Spleen (tissue), 7 donors: ENCODE results near the gene CECR2.

ENCODE experiments used
- POLR2A ChIP-seq, 3 donors: fragments of 450-650 bp; IDR thresholded peaks; one replicate each; pipeline ENCODE4 v1.5.1; 2017; ENCODE audit warnings: antibody characterized with exemption in 3 of 3, mild to moderate bottlenecking in 1 of 3
- POLR2AphosphoS5 ChIP-seq, 3 donors: sonication (generic); formaldehyde crosslinking; IDR thresholded peaks; one replicate each; pipeline ENCODE4 v1.5.1; 2017; ENCODE audit warnings: antibody characterized with exemption in 3 of 3
- TF ChIP-seq, protein P1 (sequence below), 11 experiments: fragments of 200-600 bp in 7 of 11; fragments of 450-650 bp in 4 of 11; sonication (generic) in 4 of 11; IDR thresholded peaks in 8 of 11; conservative IDR thresholded peaks in 3 of 11; 1 replicate in 7 of 11; 2 replicates in 4 of 11; pipeline versions ENCODE4 v1.4.0 to v1.8.0; 2016 to 2021; ENCODE audit warnings: antibody characterized with exemption in 11 of 11, inconsistent platforms in 4 of 11, mild to moderate bottlenecking in 1 of 11
- donor health status: DM: no; HTN: no; CAD: no; lungs with moderate emphysema.
- donor health status: DM: no; HTN: no; CAD: no.
- donor health status: DM: no; HTN: no; CAD: no.

GRCh38 chr22:17486719-17487118, 117.5 kb downstream of the CECR2 start:
- TF ChIP-seq POLR2AphosphoS5 (IDR thresholded peaks at IDR 0.05) (no peak), POLR2A (IDR thresholded peaks at IDR 0.05) (no peak)
- TF ChIP-seq, protein P1, sequence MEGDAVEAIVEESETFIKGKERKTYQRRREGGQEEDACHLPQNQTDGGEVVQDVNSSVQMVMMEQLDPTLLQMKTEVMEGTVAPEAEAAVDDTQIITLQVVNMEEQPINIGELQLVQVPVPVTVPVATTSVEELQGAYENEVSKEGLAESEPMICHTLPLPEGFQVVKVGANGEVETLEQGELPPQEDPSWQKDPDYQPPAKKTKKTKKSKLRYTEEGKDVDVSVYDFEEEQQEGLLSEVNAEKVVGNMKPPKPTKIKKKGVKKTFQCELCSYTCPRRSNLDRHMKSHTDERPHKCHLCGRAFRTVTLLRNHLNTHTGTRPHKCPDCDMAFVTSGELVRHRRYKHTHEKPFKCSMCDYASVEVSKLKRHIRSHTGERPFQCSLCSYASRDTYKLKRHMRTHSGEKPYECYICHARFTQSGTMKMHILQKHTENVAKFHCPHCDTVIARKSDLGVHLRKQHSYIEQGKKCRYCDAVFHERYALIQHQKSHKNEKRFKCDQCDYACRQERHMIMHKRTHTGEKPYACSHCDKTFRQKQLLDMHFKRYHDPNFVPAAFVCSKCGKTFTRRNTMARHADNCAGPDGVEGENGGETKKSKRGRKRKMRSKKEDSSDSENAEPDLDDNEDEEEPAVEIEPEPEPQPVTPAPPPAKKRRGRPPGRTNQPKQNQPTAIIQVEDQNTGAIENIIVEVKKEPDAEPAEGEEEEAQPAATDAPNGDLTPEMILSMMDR (IDR thresholded peaks at IDR 0.05 in 8 of 11, conservative IDR thresholded peaks at IDR 0.05 in 3 of 11): no peak
